SK-N-SH treated with all-trans-retinoic acid at 6 μM for 48 hours (cell line): ENCODE measurements around the gene PIP4K2C.

Experiments used
- ARNTL ChIP-seq: fragments of 450-650 bp; formaldehyde crosslinking; IDR thresholded peaks from 2 replicates; pipeline ENCODE4 v1.5.0; 2020; ENCODE audit warnings: low read depth, mild to moderate bottlenecking, moderate library complexity, borderline replicate concordance
- ZFP30 ChIP-seq: fragments of 450-650 bp; formaldehyde crosslinking; IDR thresholded peaks from 2 replicates; pipeline ENCODE4 v1.5.0; 2022; ENCODE audit warnings: mild to moderate bottlenecking, moderate library complexity
- ZNF565 ChIP-seq: fragments of 450-650 bp; formaldehyde crosslinking; conservative IDR thresholded peaks from 2 replicates; pipeline ENCODE4 v1.5.0; 2020; ENCODE audit warnings: low read depth, mild to moderate bottlenecking, moderate library complexity
- ZNF70 ChIP-seq: fragments of 450-650 bp; formaldehyde crosslinking; IDR thresholded peaks from 2 replicates; pipeline ENCODE4 v1.5.0; 2020; ENCODE audit warnings: mild to moderate bottlenecking, moderate library complexity

DNA sequence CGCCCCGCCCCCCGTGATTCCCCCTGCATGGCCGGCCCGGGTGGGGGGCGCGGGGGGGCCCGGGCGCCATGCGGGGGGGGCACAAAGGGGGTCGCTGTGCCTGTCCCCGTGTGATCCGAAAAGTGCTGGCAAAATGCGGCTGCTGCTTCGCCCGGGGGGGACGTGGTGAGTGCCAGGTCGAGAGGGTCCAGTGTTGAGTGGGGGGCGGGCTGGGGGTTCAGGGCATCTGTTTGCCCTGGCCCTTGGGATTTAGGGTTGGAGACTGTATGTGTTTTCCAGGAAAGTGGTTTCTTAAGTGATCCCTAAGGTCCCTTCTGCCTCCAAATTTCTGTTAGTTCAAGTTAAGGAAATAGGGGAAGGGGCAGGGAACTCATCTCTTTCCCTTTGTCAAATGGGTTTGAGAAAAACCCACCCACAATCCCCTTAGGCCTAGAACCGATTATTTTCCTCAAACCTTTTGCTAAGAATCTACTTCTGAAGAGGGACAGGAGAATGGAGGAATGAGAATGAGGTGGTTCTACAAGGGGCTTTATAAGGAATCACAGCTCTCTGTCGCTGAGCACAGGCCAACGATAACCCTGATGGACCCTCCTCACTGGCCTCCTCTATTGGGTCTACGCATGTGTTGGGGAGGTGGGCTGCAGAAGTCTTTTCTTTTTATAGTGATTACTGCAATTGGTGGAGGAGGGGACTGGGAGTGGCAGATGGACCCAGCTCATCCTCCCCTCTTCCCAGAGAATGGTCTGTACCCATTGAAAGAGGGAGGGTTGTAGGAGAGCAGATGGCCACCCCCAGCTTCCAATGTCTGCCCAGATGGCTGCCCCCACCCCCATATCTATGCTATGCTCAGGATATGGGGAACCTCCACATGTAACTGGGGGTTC lies 21.1 kb downstream of the PIP4K2C start:
- TF ChIP-seq ARNTL (no peak), ZNF70 (no peak), ZNF565 (CRISPR knock-in tag) (no peak), ZFP30 (CRISPR knock-in tag) (no peak)
